Esophagus squamous epithelium (tissue), 5 donors: ENCODE measurements around the gene FBXW4. TPM values are rescaled to one million over a fixed set of nuclear protein-coding genes. Genes with fewer than 3 reads are reported as not detected.

ENCODE experiments used
- DNase-seq: peaks from one replicate; lab custom pipeline; 2025; lab: John Stamatoyannopoulos, UW
- H3K27ac ChIP-seq, 4 donors: fragments of 200-600 bp; sonication (generic); one replicate each; pipeline ENCODE4 v1.5.1; 2016 to 2019; ENCODE audit warnings: mild to moderate bottlenecking in 1 of 4
- H3K27me3 ChIP-seq, 4 donors: fragments of 200-600 bp; sonication (generic); 1 replicate in 3 of 4; 2 replicates in 1 of 4; pipeline versions ENCODE4 v1.5.1 to v1.6.0; 2017 to 2021; ENCODE audit warnings: antibody characterized with exemption in 1 of 4
- H3K36me3 ChIP-seq, 3 donors: fragments of 200-600 bp; sonication (generic); one replicate each; pipeline ENCODE4 v1.5.1; 2016 to 2019
- H3K4me1 ChIP-seq, 3 donors: fragments of 200-600 bp; sonication (generic); one replicate each; pipeline ENCODE4 v1.5.1; 2017 to 2019
- H3K4me3 ChIP-seq, 4 donors: fragments of 200-600 bp; sonication (generic); 1 replicate in 3 of 4; 2 replicates in 1 of 4; pipeline ENCODE4 v1.5.1; 2016 to 2019; ENCODE audit warnings: mild to moderate bottlenecking in 2 of 4, moderate library complexity in 1 of 4
- H3K9me3 ChIP-seq, 3 donors: fragments of 200-600 bp; sonication (generic); one replicate each; pipeline ENCODE4 v1.5.1; 2016 to 2019
- CTCF ChIP-seq, 6 experiments: fragments of 450-650 bp in 4 of 6; fragments of 200-600 bp in 2 of 6; sonication (generic) in 2 of 6; IDR thresholded peaks; one replicate each; pipeline ENCODE4 v1.5.1; 2016 to 2019; ENCODE audit warnings: antibody characterized with exemption in 6 of 6, mild to moderate bottlenecking in 4 of 6, moderate library complexity in 4 of 6
- POLR2A ChIP-seq, 4 donors: fragments of 450-650 bp; IDR thresholded peaks; one replicate each; pipeline ENCODE4 v1.6.1; 2017; ENCODE audit warnings: antibody characterized with exemption in 4 of 4, mild to moderate bottlenecking in 4 of 4, moderate library complexity in 3 of 4
- WGBS, 2 donors: methylation state at CpG; one replicate each; pipeline ENCODE4 v1.1.5; 2018; 5-methylcytosine and 5-hydroxymethylcytosine counted together
- intact Hi-C: fragments of 100-400 bp; cut with DNase I; formaldehyde crosslinking; loops from one replicate; pipeline ENCODE4 v1.15.0; 2022
- total RNA-seq, 4 donors: library from RNA; depleted of rRNA; stranded (reverse); fragments of >200 nt; gene quantifications; one replicate each; pipeline ENCODE4 v1.1.0, GENCODE V29; 2016
- donor health status: DM: yes; HTN: yes; CAD: no.

Gene FBXW4
- total RNA-seq, 4 donors from 2014 or later, result 26.4 to 85.3 (median 44.0) TPM

- no peaks in the 10 kb centered on the region for H3K36me3 ChIP-seq
- 41 to 59% methylated on average over 9 of the region's 9 CpGs for WGBS, 2 donors
- intact Hi-C loops, result no loop called here
- H3K4me3 ChIP-seq, result no peak overlapping the region
- TF ChIP-seq POLR2A (IDR thresholded peaks at IDR 0.05), result no peak
- no peak for TF ChIP-seq CTCF (IDR thresholded peaks at IDR 0.05)
- no peak for DNase-seq
- no peaks in the 10 kb centered on the region for H3K9me3 ChIP-seq
- H3K27me3 ChIP-seq, result peaks cover 0 to 60% (median 0%) of the 10 kb centered on the region in 4 donors
- peaks cover 0 to 4% (median 0%) of the 10 kb centered on the region in 3 donors for H3K4me1 ChIP-seq
- no peak overlapping the region for H3K27ac ChIP-seq
Observed at GRCh38 chr10:101710059-101710695, 15.2 kb upstream of the FBXW4 start.

GRCh38 chr10:101709359-101710058, 14.5 kb upstream of the FBXW4 start:
- Histone ChIP-seq H3K27me3 (peaks cover 0 to 62% (median 0%) of the 10 kb centered on the region in 4 donors), H3K9me3 (no peaks in the 10 kb centered on the region), H3K36me3 (no peaks in the 10 kb centered on the region), H3K4me3 (no peak overlapping the region), H3K27ac (no peak overlapping the region), H3K4me1 (peaks cover 0 to 4% (median 0%) of the 10 kb centered on the region in 3 donors)
- intact Hi-C loops, result no loop called here
- TF ChIP-seq POLR2A (IDR thresholded peaks at IDR 0.05), result no peak
- no peak for TF ChIP-seq CTCF (IDR thresholded peaks at IDR 0.05)
- DNase-seq, result no peak
- 57 to 71% methylated on average over 9 of the region's 9 CpGs for WGBS, 2 donors

- Histone ChIP-seq H3K4me3 (no peak overlapping the region), H3K9me3 (no peaks in the 10 kb centered on the region), H3K27me3 (peaks cover 0 to 62% (median 0%) of the 10 kb centered on the region in 4 donors), H3K4me1 (peaks cover 0 to 4% (median 0%) of the 10 kb centered on the region in 3 donors), H3K36me3 (no peaks in the 10 kb centered on the region), H3K27ac (no peak overlapping the region)
- no peak for TF ChIP-seq POLR2A (IDR thresholded peaks at IDR 0.05)
- DNase-seq, result no peak
- 76 to 91% methylated on average over 2 of the region's 2 CpGs for WGBS, 2 donors
- intact Hi-C loops, result no loop called here
Observed at GRCh38 chr10:101708870-101709269, 13.9 kb upstream of the FBXW4 start.

GRCh38 chr10:101708073-101708472, 13.1 kb upstream of the FBXW4 start:
- H3K9me3 ChIP-seq, result no peaks in the 10 kb centered on the region
- H3K4me3 ChIP-seq, result no peak overlapping the region
- TF ChIP-seq CTCF (IDR thresholded peaks at IDR 0.05) (no peak), POLR2A (IDR thresholded peaks at IDR 0.05) (no peak)
- 30 to 56% methylated on average over 1 of the region's 1 CpG for WGBS, 2 donors
- no peak overlapping the region for H3K27ac ChIP-seq
- H3K4me1 ChIP-seq, result peaks cover 0 to 4% (median 0%) of the 10 kb centered on the region in 3 donors
- DNase-seq, result no peak
- peaks cover 0 to 57% (median 0%) of the 10 kb centered on the region in 4 donors for H3K27me3 ChIP-seq
- intact Hi-C loops, result no loop called here
- no peaks in the 10 kb centered on the region for H3K36me3 ChIP-seq

- no peak overlapping the region for H3K4me3 ChIP-seq
- DNase-seq, result no peak
- TF ChIP-seq CTCF (IDR thresholded peaks at IDR 0.05), result no peak
- no peak for TF ChIP-seq POLR2A (IDR thresholded peaks at IDR 0.05)
- H3K27me3 ChIP-seq, result peaks cover 0 to 30% (median 0%) of the 10 kb centered on the region in 4 donors
- no peak overlapping the region for H3K27ac ChIP-seq
- no peaks in the 10 kb centered on the region for H3K4me1 ChIP-seq
- no peaks in the 10 kb centered on the region for H3K9me3 ChIP-seq
- no peaks in the 10 kb centered on the region for H3K36me3 ChIP-seq
- 88 to 91% methylated on average over 2 of the region's 2 CpGs for WGBS, 2 donors
- intact Hi-C loops, result no loop called here
Observed at GRCh38 chr10:101704331-101704730, 9.4 kb upstream of the FBXW4 start.
